Bone marrow (tissue), 2 donors: Measurements from ENCODE around the gene TIMM17A.
A peak's percentile ranks its signal among the peaks of the same experiment; 100 is the strongest.

ENCODE experiments used
- DNase-seq, 2 donors: peaks; one replicate each; lab custom pipeline; 2025; lab: John Stamatoyannopoulos, UW

Gene TIMM17A

DNA sequence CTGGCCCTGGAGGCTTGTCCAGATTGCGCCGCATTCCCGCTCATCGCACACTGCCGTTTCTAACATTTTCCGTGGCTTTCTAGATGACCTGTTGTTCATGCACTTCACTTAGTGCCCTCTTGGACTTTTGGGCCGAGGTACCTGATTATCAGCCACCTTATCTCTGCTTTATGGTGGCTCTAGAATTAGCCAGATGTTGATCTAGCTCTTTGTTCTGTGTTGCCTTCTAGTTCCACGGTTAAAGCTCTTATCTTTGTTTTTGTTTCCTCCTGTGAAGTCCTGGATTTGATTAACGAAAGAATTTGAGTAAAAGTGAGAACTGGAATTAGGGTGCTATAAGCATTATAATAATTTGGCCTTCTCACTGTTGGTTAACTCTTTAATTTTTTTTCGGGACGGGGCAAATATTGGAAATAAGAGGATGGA, 28.1 kb downstream of the TIMM17A start:
- DNase-seq, result no peak

GRCh38 chr1:201984446-201984845, 29.1 kb downstream of the TIMM17A start:
- DNase-seq, result no peak

DNA sequence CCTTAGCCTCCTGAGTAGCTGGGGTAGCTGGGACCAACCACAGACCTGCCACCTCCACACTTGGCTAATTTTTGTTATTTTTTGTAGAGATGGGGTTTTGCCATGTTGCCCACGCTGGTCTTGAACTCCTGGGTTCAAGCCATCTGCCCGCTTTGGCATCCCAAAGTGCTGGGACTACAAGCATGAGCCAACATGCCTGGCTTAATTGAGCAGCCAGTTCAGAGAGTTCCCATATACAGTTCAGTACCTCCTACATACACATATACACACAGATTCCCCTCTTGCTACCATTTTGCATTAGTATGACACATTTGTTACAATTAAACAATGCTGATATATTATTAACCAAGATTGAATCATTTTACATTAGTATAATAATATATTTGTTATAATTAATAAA, 30.1 kb downstream of the TIMM17A start:
- no peak for DNase-seq

- DNase-seq, result no peak
Observed at GRCh38 chr1:201988601-201989000, 33.3 kb downstream of the TIMM17A start.

DNA sequence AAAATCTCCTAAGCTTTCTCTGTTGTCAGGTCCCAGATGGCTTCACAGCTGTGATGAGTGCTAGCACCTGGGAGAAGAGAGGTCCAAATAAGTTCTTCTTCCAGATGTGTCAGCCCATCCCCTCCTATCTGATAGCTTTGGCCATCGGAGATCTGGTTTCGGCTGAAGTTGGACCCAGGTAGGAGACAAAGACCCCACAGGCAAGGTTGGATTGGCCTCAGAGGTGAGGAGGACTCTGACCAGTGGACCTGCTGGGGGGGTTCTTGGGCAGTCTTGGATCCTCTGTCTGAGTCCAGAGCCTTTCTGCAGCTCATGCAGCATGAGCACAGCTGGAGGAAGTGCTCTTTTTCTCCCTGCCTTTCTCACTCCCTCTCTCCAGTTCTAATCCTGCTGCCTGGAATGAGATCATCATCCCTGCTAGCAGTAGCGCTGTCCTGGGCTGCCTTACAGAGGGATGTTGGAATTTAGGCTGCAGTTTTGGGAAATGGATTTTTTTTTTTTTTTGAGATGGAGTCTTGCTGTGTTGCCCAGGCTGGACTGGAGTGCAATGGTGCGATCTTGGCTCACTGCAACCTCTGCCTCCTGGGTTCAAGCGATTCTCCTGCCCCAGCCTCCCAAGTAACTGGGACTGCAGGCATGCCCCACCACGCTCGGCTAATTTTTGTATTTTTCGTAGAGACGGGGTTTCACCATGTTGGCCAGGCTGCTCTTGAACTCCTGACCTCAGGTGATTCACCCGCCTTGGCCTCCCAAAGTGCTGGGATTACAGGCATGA, 34.2 kb downstream of the TIMM17A start:
- no peak for DNase-seq

GRCh38 chr1:201990427-201990826, 35.1 kb downstream of the TIMM17A start:
- DNase-seq, result no peak

GRCh38 chr1:201999625-202000238, 44.4 kb downstream of the TIMM17A start:
- DNase-seq, result peak in 1 of 2 donors; percentile 40

- DNase-seq, result no peak
Observed at GRCh38 chr1:202002507-202002906, 47.2 kb downstream of the TIMM17A start.

DNA sequence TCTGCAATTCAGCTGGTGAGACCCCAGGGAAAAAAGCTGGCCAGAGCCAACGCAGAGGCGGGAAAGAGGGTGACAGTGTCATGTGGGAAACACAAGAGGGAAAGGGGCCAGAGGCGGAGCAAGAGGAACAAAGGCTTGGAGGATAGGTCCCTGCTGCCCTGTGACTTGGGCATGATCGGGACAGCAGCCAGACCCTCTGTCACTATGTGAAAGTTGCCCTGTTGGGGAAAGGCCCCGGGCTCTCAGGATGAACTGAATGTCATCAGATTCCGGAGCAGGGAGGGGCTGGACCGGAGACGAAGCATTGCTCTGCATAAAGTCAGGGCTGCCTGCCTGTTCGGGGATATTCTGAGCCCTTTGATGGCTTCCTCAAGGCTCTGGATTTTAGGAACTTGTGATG, 49.4 kb downstream of the TIMM17A start:
- no peak for DNase-seq

- no peak for DNase-seq
Observed at GRCh38 chr1:202005958-202006357, 50.7 kb downstream of the TIMM17A start.

DNA sequence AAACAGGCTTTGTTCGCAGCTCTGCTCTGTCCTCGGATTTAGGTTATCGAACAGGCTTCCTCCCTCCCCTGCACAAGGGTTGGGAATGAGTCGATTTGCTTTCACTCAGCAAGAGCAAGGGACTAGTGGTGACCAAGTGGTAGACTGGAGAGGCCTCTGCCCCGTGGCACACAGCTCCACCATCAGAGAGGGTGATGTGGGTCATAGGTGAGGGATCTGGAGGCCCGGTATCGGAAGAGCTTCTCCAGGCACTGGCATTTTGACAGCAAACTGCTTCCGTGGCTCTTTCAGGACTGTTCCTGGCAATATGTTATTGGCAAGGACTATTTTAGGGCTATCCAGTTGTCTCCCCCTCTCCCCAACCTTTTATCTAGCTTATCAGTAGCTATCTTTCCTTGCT, 52.0 kb downstream of the TIMM17A start:
- no peak for DNase-seq

GRCh38 chr1:202007805-202008489, 52.6 kb downstream of the TIMM17A start:
- no peak for DNase-seq

DNA sequence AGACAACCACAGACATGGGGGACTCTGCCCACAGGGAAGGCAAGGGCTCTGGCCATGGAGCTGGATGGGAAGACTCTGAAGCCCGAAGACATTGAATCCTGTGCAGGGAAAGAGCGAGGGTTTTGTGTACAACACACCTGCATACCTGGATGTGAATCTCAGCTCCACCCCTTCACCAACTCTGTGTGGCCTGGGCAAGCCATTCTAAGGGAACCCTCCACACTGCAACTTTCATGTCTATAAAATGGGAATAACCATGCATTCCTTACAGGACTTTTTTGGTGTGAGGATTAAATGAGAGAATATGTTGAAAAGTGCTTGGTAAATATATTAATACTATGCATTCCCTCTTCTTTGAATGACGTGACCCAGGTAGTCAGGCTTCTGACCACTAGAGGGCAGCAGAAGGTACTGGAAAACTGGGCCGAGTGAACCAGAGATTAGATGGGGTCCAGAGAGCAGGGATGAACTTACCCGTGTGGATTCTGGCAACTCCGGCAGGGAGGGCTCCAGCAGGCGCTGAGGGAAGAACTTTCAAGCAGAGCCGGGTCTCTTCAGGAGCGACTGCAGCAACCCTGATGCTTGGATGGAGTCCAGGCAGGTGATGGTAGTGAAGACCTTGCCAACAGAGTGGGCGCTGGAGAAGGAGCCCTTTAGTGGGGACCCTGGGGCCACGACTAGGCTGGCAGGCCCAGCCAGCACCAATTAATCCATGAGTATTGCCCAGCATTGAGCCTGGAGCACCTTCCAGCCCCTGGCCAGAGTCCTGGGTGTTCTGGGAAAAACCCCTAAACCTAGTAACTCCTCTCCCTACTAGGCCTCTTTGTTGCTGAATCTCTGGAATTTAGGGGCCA, 54.2 kb downstream of the TIMM17A start:
- DNase-seq, result peak; percentile 10 to 26

- no peak for DNase-seq
Observed at GRCh38 chr1:202010180-202011015, 55.1 kb downstream of the TIMM17A start, which contains the start of gene ELF3. TSS of gene ELF3 (plus strand) at chr1:202010587. CDS start at chr1:202011137, 550 bp downstream.

DNA sequence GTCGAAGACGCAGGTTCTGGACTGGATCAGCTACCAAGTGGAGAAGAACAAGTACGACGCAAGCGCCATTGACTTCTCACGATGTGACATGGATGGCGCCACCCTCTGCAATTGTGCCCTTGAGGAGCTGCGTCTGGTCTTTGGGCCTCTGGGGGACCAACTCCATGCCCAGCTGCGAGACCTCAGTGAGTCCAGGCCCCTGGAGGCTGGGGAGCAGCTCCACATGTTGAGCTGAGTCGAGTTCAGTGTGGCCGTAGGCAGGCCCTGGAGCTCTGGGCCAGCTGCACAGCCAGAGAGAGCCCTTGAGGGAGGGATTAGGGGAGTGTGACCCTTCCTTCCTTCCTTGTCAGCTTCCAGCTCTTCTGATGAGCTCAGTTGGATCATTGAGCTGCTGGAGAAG, 56.7 kb downstream of the TIMM17A start:
- DNase-seq, result no peak

DNA sequence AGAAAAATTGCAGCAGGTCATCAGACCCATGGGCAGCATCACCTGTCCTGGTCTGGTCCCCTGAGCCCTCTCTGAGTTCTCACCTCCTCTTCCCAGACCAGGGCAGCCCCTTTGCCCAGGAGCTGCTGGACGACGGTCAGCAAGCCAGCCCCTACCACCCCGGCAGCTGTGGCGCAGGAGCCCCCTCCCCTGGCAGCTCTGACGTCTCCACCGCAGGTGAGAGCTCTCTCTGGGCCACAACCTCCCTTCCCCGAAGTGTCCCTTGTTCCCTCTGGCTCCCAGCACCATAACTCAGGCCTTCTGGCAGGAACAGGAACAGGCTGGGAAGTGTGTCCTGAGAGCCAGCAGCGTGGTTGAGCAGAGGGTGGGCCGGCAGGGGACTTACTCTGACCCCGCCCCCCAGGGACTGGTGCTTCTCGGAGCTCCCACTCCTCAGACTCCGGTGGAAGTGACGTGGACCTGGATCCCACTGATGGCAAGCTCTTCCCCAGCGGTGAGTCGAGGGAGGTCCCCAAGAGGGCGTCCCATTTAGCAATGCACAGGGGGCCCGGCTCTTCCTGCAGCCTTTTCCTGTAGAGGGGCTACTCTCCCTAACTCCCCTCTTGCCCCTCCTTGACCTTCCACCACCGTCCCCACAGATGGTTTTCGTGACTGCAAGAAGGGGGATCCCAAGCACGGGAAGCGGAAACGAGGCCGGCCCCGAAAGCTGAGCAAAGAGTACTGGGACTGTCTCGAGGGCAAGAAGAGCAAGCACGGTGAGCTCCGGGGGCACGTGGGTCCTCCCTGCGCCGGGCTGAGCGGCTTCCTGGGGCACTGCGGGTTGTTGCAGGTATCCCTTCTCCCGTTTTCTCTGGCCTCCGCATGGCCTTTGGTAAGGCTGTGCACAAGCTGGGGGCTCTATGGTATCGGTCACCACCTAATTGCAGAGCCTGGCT, 57.5 kb downstream of the TIMM17A start:
- DNase-seq, result no peak

- DNase-seq, result no peak
Observed at GRCh38 chr1:202013603-202014002, 58.3 kb downstream of the TIMM17A start.

GRCh38 chr1:202014060-202014459, 58.8 kb downstream of the TIMM17A start:
- no peak for DNase-seq

DNA sequence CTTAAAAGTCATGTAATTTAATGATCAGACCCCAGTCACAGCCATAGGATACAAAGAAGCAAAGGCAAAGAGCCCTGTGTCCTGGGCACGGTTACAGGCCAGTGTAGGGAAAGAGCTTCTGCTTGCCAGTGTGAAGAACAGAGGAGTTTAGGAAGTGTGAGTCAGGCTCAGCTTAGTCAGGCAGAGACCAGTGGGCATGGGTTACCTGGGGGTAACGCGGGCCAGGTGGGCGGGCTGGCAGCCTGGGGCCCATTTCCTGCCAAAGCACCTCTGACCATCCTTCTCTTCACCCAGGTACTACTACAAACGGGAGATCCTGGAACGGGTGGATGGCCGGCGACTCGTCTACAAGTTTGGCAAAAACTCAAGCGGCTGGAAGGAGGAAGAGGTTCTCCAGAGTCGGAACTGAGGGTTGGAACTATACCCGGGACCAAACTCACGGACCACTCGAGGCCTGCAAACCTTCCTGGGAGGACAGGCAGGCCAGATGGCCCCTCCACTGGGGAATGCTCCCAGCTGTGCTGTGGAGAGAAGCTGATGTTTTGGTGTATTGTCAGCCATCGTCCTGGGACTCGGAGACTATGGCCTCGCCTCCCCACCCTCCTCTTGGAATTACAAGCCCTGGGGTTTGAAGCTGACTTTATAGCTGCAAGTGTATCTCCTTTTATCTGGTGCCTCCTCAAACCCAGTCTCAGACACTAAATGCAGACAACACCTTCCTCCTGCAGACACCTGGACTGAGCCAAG, 59.8 kb downstream of the TIMM17A start:
- DNase-seq, result no peak

DNA sequence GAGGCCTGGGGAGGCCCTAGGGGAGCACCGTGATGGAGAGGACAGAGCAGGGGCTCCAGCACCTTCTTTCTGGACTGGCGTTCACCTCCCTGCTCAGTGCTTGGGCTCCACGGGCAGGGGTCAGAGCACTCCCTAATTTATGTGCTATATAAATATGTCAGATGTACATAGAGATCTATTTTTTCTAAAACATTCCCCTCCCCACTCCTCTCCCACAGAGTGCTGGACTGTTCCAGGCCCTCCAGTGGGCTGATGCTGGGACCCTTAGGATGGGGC, 60.3 kb downstream of the TIMM17A start:
- no peak for DNase-seq
